GM21528 (cell line): Measurements from ENCODE around the gene PCED1B.
"Not testable (repeated sequence)": the region's sequence is repeated elsewhere in the genome, so short reads cannot be mapped to it uniquely, and the experiment has no call there.

ENCODE experiments used
- ATAC-seq: cut with Tn5 transposase; IDR thresholded peaks from one replicate; pipeline ENCODE4 v1.9.1; 2021; ENCODE audit warnings: mild to moderate bottlenecking, moderate library complexity; ENCODE audit not compliant: unreplicated experiment, low FRiP score

The PCED1B gene

GRCh38 chr12:47114481-47114892 lies 35.1 kb downstream of the PCED1B start:
- no peak for ATAC-seq

GRCh38 chr12:47117305-47117704 lies 37.9 kb downstream of the PCED1B start:
- ATAC-seq = not testable (repeated sequence)

GRCh38 chr12:47120736-47121135 lies 41.3 kb downstream of the PCED1B start:
- ATAC-seq = no peak

- ATAC-seq = no peak
Measured at GRCh38 chr12:47121146-47121545, 41.7 kb downstream of the PCED1B start.

GRCh38 chr12:47122602-47123001 lies 43.2 kb downstream of the PCED1B start:
- ATAC-seq = no peak

GRCh38 chr12:47123730-47124129 lies 44.3 kb downstream of the PCED1B start:
- ATAC-seq = no peak

- ATAC-seq = no peak
Measured at GRCh38 chr12:47124451-47124850, 45.0 kb downstream of the PCED1B start.

- no peak for ATAC-seq
Measured at GRCh38 chr12:47126246-47126645, 46.8 kb downstream of the PCED1B start.

- no peak for ATAC-seq
Measured at GRCh38 chr12:47131011-47131410, 51.6 kb downstream of the PCED1B start.

- ATAC-seq = no peak
Measured at GRCh38 chr12:47134005-47134404, 54.6 kb downstream of the PCED1B start.

GRCh38 chr12:47135578-47135977 lies 56.2 kb downstream of the PCED1B start:
- no peak for ATAC-seq

GRCh38 chr12:47139000-47139681 lies 59.7 kb downstream of the PCED1B start:
- no peak for ATAC-seq

- ATAC-seq = no peak
Measured at GRCh38 chr12:47141459-47141858, 62.0 kb downstream of the PCED1B start.

GRCh38 chr12:47144769-47145168 lies 65.3 kb downstream of the PCED1B start:
- ATAC-seq = no peak

GRCh38 chr12:47145188-47145587 lies 65.8 kb downstream of the PCED1B start:
- ATAC-seq = no peak

GRCh38 chr12:47147739-47148138 lies 68.3 kb downstream of the PCED1B start:
- no peak for ATAC-seq

- no peak for ATAC-seq
Measured at GRCh38 chr12:47149146-47149545, 69.7 kb downstream of the PCED1B start.

- ATAC-seq = no peak
Measured at GRCh38 chr12:47152095-47152494, 72.7 kb downstream of the PCED1B start.

GRCh38 chr12:47155457-47156166 lies 76.2 kb downstream of the PCED1B start:
- no peak for ATAC-seq

- ATAC-seq = no peak
Measured at GRCh38 chr12:47156167-47156736, 76.8 kb downstream of the PCED1B start.

- ATAC-seq = no peak
Measured at GRCh38 chr12:47158792-47159191, 79.4 kb downstream of the PCED1B start.

GRCh38 chr12:47159348-47159747 lies 79.9 kb downstream of the PCED1B start:
- ATAC-seq = no peak
